Measurements from ENCODE around the gene PCLO.
"Not testable (repeated sequence)": the region's sequence is repeated elsewhere in the genome, so short reads cannot be mapped to it uniquely, and the experiment has no call there.

Gene PCLO

GRCh38 chr7:83040484-83040883, 122.2 kb downstream of the PCLO start:
- DNase-seq, result no peak

- DNase-seq, result no peak
These were observed 123.9 kb downstream of the PCLO start for GRCh38 chr7:83038787-83039186.

GRCh38 chr7:83036721-83037380, 125.8 kb downstream of the PCLO start:
- DNase-seq, result peak in 2 of 3 experiments; percentile 18 to 69

- no peak for DNase-seq
These were observed 126.6 kb downstream of the PCLO start for GRCh38 chr7:83036130-83036529.

- no peak for DNase-seq
These were observed 130.5 kb downstream of the PCLO start for GRCh38 chr7:83032195-83032594.

GRCh38 chr7:83023817-83024665, 138.6 kb downstream of the PCLO start:
- not testable (repeated sequence) for DNase-seq

GRCh38 chr7:83021032-83021431, 141.7 kb downstream of the PCLO start:
- no peak for DNase-seq

- DNase-seq, result no peak
These were observed 142.5 kb downstream of the PCLO start for GRCh38 chr7:83020161-83020560.

- no peak for DNase-seq
These were observed 146.8 kb downstream of the PCLO start for GRCh38 chr7:83015916-83016315.

GRCh38 chr7:83014546-83014945, 148.1 kb downstream of the PCLO start:
- DNase-seq, result no peak

GRCh38 chr7:83011954-83012353, 150.7 kb downstream of the PCLO start:
- no peak for DNase-seq

GRCh38 chr7:83005410-83005809, 157.3 kb downstream of the PCLO start:
- DNase-seq, result peak in 1 of 3 experiments; percentile 39

- DNase-seq, result no peak
These were observed 161.2 kb downstream of the PCLO start for GRCh38 chr7:83001362-83002040.

- DNase-seq, result no peak
These were observed 164.2 kb downstream of the PCLO start for GRCh38 chr7:82998436-82998835.

GRCh38 chr7:82985144-82985802, 177.4 kb downstream of the PCLO start:
- peak in 2 of 3 experiments; percentile 38 to 83 for DNase-seq

- DNase-seq, result no peak
These were observed 182.4 kb downstream of the PCLO start for GRCh38 chr7:82980130-82980788.

GRCh38 chr7:82975811-82976468, 186.7 kb downstream of the PCLO start:
- DNase-seq, result no peak

- peak in 1 of 3 experiments; percentile 61 for DNase-seq
These were observed 190.5 kb downstream of the PCLO start for GRCh38 chr7:82972135-82972534.

GRCh38 chr7:82965088-82966036, 197.3 kb downstream of the PCLO start:
- no peak for DNase-seq

- DNase-seq, result peak; percentile 63 to 85 (median 76)
These were observed 198.4 kb downstream of the PCLO start for GRCh38 chr7:82964150-82964882.

All from NCI-H1417 (cell line).